HepG2 (cell line): ENCODE data around the gene BCL2L1. TPM values are rescaled to one million over a fixed set of nuclear protein-coding genes. Genes with fewer than 3 reads are reported as not detected.

ENCODE experiments used
- CENPBD1 ChIP-seq: sonication (generic); formaldehyde crosslinking; IDR thresholded peaks from 2 replicates; pipeline ENCODE4 v1.8.0; 2022; ENCODE audit warnings: missing genetic modification reagents, low read depth, mild to moderate bottlenecking, borderline replicate concordance
- DNMT1 ChIP-seq: sonication (generic); formaldehyde crosslinking; IDR thresholded peaks from 2 replicates; pipeline ENCODE4 v1.5.1; 2020; ENCODE audit warnings: mild to moderate bottlenecking, missing genetic modification reagents
- ELK4 ChIP-seq: sonication (generic); formaldehyde crosslinking; IDR thresholded peaks from 2 replicates; pipeline ENCODE4 v1.9.0; 2021; ENCODE audit warnings: missing genetic modification reagents, borderline replicate concordance
- FOXO4 ChIP-seq: sonication (generic); formaldehyde crosslinking; conservative IDR thresholded peaks from 2 replicates; pipeline ENCODE4 v1.8.1; 2023; ENCODE audit warnings: missing genetic modification reagents
- HDAC2 ChIP-seq: sonication (generic); formaldehyde crosslinking; IDR thresholded peaks from 2 replicates; pipeline ENCODE4 v1.4.0; 2020; ENCODE audit warnings: missing genetic modification reagents
- NFE2L2 ChIP-seq: fragments of 150-350 bp; IDR thresholded peaks from 2 replicates; pipeline ENCODE4 v1.6.1; 2014; ENCODE audit warnings: low read length
- POLR2G ChIP-seq: fragments of 200-400 bp; formaldehyde crosslinking; IDR thresholded peaks from 2 replicates; pipeline ENCODE4 v1.6.1; 2018; ENCODE audit warnings: mild to moderate bottlenecking, low read depth, low read length, moderate library complexity
- RNF2 ChIP-seq: fragments of 450-650 bp; conservative IDR thresholded peaks from 2 replicates; pipeline ENCODE4 v1.6.1; 2016; ENCODE audit warnings: low read depth
- TAF15 ChIP-seq: fragments of 200-400 bp; formaldehyde crosslinking; IDR thresholded peaks from one replicate; pipeline ENCODE4 v1.6.1; 2018; ENCODE audit warnings: mild to moderate bottlenecking, low read depth, low read length; ENCODE audit not compliant: poor library complexity, severe bottlenecking
- ZBTB1 ChIP-seq: sonication (generic); formaldehyde crosslinking; IDR thresholded peaks from 2 replicates; pipeline ENCODE4 v1.4.0; 2020; ENCODE audit warnings: missing genetic modification reagents, borderline replicate concordance
- ZKSCAN5 ChIP-seq: sonication (generic); formaldehyde crosslinking; IDR thresholded peaks from 2 replicates; pipeline ENCODE4 v1.5.1; 2020; ENCODE audit warnings: mild to moderate bottlenecking, missing genetic modification reagents
- ZNF235 ChIP-seq: sonication (generic); formaldehyde crosslinking; IDR thresholded peaks from 2 replicates; pipeline ENCODE4 v1.8.1; 2023; ENCODE audit warnings: mild to moderate bottlenecking, missing genetic modification reagents, borderline replicate concordance
- ZNF335 ChIP-seq: sonication (generic); formaldehyde crosslinking; IDR thresholded peaks from 2 replicates; pipeline ENCODE4 v1.4.0; 2020; ENCODE audit warnings: missing genetic modification reagents
- ZNF407 ChIP-seq: sonication (generic); formaldehyde crosslinking; IDR thresholded peaks from one replicate; pipeline ENCODE4 v1.5.1; 2020; ENCODE audit warnings: mild to moderate bottlenecking, missing genetic modification reagents; ENCODE audit errors: not compliant biosample characterization
- ZNF607 ChIP-seq: sonication (generic); formaldehyde crosslinking; IDR thresholded peaks from 2 replicates; pipeline ENCODE4 v1.5.1; 2020; ENCODE audit warnings: missing genetic modification reagents, mild to moderate bottlenecking, borderline replicate concordance
- ZNF614 ChIP-seq: IDR thresholded peaks from 2 replicates; pipeline ENCODE4 v1.6.1; 2018; ENCODE audit warnings: missing biosample characterization, missing genetic modification reagents, inconsistent platforms, borderline replicate concordance
- polyA plus RNA-seq, 8 experiments: library from polyadenylated mRNA; depleted of rRNA in 3 of 8; stranded (reverse) in 7 of 8; unstranded in 1 of 8; fragments of >200 nt; fragmentation: Illumina TruSeq in 4 of 8; extraction: Trizol in 4 of 8; gene quantifications; 2 replicates each; pipeline versions ENCODE4 v1.2.1 to v1.2.3, GENCODE V29; 2011 to 2016; ENCODE audit warnings: low read depth in 4 of 8, missing spikeins in 1 of 8, mixed read lengths in 1 of 8; ENCODE audit not compliant: insufficient read depth in 1 of 8
- total RNA-seq, 5 experiments: library from RNA; depleted of rRNA; stranded (reverse); fragments of >200 nt; fragmentation: Illumina TruSeq; extraction: Trizol; gene quantifications; 2 replicates each; pipeline ENCODE4 v1.2.3, GENCODE V29; 2016; ENCODE audit warnings: low read depth in 1 of 5

The BCL2L1 gene
- total and polyA plus RNA-seq, 2 of the 13 experiments (the other 11 are each of a cell fraction or from before 2014, with no cell fraction given) = 164 to 258 TPM

- peak; percentile 96 for TF ChIP-seq ZNF407
- no peak for TF ChIP-seq FOXO4
- TF ChIP-seq RNF2 = no peak; the same call in 1 of the 2 replicates
- TF ChIP-seq ZNF235 (CRISPR knock-in tag) = peak; percentile 68; the same call in 1 of the 2 replicates
- peak; percentile 27; the same call in 1 of the 2 replicates for TF ChIP-seq ZNF335 (CRISPR knock-in tag)
- TF ChIP-seq TAF15 = no peak
- TF ChIP-seq DNMT1 (CRISPR knock-in tag) = peak; percentile 83; the same call in 1 of the 2 replicates
- TF ChIP-seq HDAC2 (CRISPR knock-in tag) = peak; percentile 90
- no peak for TF ChIP-seq ZKSCAN5
- TF ChIP-seq NFE2L2 = no peak
- no peak for TF ChIP-seq CENPBD1 (CRISPR knock-in tag)
- TF ChIP-seq ZNF607 = peak; percentile 90; the same call in 1 of the 2 replicates
- 0 out of 2 replicates have a peak, but pooled peaks have one; percentile 48 for TF ChIP-seq ELK4 (CRISPR knock-in tag)
- no peak for TF ChIP-seq ZBTB1 (CRISPR knock-in tag)
- peak; percentile 96 for TF ChIP-seq ZNF614
- TF ChIP-seq POLR2G = peak; percentile 96
Measured at GRCh38 chr20:31738729-31739549, 16.3 kb upstream of the BCL2L1 start, which contains the start of gene TPX2 (continued).
